ENCODE data around the gene PLCB1.

The PLCB1 gene

DNA sequence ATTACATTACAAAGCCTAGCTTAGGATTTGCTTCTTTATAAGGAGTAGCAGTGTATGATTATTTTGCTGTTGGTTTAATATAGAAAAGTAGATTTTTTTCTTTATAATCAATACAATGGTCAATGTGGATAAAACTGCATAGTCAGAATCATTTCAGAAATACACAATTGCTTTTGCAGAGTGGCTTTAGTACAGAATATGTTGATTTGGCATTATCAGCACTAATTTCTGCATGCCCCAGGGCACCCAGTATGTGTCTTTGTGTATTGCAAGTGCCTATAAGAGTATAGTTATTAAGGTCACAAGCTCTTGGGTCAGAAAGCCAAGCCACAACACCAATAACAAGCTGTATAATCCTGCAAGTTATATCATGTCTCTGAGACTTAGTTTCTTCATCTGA, 258.4 kb downstream of the PLCB1 start:
- Histone ChIP-seq H3K9me3 (ENCODE audit: low read length) (no peaks in the 10 kb centered on the region), H3K4me2 (ENCODE audit: low read length) (no peak overlapping the region), H3K9me2 (ENCODE audit: low read depth, low read length) (no peaks in the 10 kb centered on the region), H4K20me1 (ENCODE audit: insufficient read depth, low read length) (no peaks in the 10 kb centered on the region), H3K9ac (ENCODE audit: low read length) (peak overlapping the region; percentile 32; the same call in 1 of the 2 replicates), H3K36me3 (ENCODE audit: insufficient read depth, low read length) (no peaks in the 10 kb centered on the region), H3K79me2 (ENCODE audit: insufficient read depth, low read length) (no peaks in the 10 kb centered on the region), H3K27ac (ENCODE audit: low read depth, low read length, poor library complexity, severe bottlenecking) (peak overlapping the region; percentile 27), H3K4me1 (ENCODE audit: insufficient read depth, low read length, severe bottlenecking) (peaks cover 56% of the 10 kb centered on the region), H2AFZ (ENCODE audit: low read length) (no peak overlapping the region), H3F3A (ENCODE audit: insufficient read depth, low read length) (no peaks in the 10 kb centered on the region), H3K4me3 (ENCODE audit: low read depth, low read length, poor library complexity, severe bottlenecking) (no peak overlapping the region), H3K27me3 (ENCODE audit: insufficient read depth, low read length) (no peaks in the 10 kb centered on the region)
- TF ChIP-seq, protein P1, sequence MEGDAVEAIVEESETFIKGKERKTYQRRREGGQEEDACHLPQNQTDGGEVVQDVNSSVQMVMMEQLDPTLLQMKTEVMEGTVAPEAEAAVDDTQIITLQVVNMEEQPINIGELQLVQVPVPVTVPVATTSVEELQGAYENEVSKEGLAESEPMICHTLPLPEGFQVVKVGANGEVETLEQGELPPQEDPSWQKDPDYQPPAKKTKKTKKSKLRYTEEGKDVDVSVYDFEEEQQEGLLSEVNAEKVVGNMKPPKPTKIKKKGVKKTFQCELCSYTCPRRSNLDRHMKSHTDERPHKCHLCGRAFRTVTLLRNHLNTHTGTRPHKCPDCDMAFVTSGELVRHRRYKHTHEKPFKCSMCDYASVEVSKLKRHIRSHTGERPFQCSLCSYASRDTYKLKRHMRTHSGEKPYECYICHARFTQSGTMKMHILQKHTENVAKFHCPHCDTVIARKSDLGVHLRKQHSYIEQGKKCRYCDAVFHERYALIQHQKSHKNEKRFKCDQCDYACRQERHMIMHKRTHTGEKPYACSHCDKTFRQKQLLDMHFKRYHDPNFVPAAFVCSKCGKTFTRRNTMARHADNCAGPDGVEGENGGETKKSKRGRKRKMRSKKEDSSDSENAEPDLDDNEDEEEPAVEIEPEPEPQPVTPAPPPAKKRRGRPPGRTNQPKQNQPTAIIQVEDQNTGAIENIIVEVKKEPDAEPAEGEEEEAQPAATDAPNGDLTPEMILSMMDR (IDR thresholded peaks at IDR 0.05; ENCODE audit: low read length), result no peak
- TF ChIP-seq EZH2 (IDR thresholded peaks at IDR 0.05; ENCODE audit: borderline replicate concordance, low read length), result no peak

DNA sequence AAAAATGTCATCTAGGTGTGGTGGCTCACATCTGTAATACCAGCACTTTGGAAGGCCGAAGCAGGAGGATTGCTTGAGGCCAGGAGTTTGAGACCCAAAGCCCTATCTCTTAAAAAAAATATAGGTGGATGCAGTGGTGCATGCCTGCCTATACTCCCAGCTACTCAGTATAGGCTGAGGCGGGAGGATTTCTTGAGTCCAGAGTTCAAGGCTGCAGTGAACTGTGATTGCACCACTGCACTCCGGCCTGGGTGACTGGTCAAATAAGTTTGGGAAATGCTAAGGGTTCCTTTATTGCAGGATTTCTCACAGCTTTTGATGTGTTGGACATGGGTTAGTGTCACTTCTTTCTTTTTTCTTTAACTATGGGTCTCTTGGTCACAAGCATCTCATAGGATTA, 261.3 kb downstream of the PLCB1 start:
- H3K9ac ChIP-seq (ENCODE audit: low read length), result no peak overlapping the region
- H3K79me2 ChIP-seq (ENCODE audit: insufficient read depth, low read length), result no peaks in the 10 kb centered on the region
- H3K9me3 ChIP-seq (ENCODE audit: low read length), result peaks cover 5% of the 10 kb centered on the region; the same call in 1 of the 2 replicates
- H3K27me3 ChIP-seq (ENCODE audit: insufficient read depth, low read length), result no peaks in the 10 kb centered on the region
- TF ChIP-seq, protein P1 (IDR thresholded peaks at IDR 0.05; ENCODE audit: low read length), result no peak
- H3K4me2 ChIP-seq (ENCODE audit: low read length), result no peak overlapping the region
- H3F3A ChIP-seq (ENCODE audit: insufficient read depth, low read length), result no peaks in the 10 kb centered on the region
- no peak overlapping the region for H3K27ac ChIP-seq (ENCODE audit: low read depth, low read length, poor library complexity, severe bottlenecking)
- no peaks in the 10 kb centered on the region for H3K36me3 ChIP-seq (ENCODE audit: insufficient read depth, low read length)
- no peaks in the 10 kb centered on the region for H4K20me1 ChIP-seq (ENCODE audit: insufficient read depth, low read length)
- no peak overlapping the region for H3K4me3 ChIP-seq (ENCODE audit: low read depth, low read length, poor library complexity, severe bottlenecking)
- H3K9me2 ChIP-seq (ENCODE audit: low read depth, low read length), result no peaks in the 10 kb centered on the region
- peaks cover 29% of the 10 kb centered on the region for H3K4me1 ChIP-seq (ENCODE audit: insufficient read depth, low read length, severe bottlenecking)
- H2AFZ ChIP-seq (ENCODE audit: low read length), result no peak overlapping the region

DNA sequence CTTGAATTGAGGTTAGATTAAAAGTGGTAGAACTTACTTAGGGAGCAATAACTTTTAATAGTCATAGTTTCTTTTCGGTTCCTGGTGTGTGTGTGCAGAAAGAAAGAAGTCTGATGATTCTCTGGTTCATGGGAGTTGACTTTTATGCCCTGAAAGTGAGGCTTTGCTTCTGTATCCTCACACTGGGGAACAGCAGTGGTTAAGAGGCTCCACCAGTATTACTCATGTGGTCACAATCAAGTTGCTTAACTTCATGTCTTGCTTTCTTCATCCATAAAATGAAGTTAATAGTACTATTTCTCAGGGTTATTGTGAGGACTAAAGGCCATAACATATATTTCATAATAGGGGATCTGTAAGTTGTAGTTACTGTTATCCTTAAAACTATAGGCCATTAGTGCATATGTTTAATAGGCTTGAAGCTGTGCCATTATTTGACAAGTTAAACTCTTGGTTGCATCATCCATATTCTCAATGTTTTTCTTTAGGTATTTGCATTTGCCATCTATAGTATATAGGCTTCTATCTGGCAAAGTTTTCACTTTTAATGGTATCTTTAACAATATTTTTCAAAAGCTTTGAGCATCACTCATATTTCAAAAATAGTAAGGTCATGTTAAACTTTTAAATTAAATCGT, 262.4 kb downstream of the PLCB1 start:
- no peaks in the 10 kb centered on the region for H3K27me3 ChIP-seq (ENCODE audit: insufficient read depth, low read length)
- peak overlapping the region; percentile 56 for H3K27ac ChIP-seq (ENCODE audit: low read depth, low read length, poor library complexity, severe bottlenecking)
- no peak overlapping the region for H3K9ac ChIP-seq (ENCODE audit: low read length)
- TF ChIP-seq EZH2 (IDR thresholded peaks at IDR 0.05; ENCODE audit: borderline replicate concordance, low read length), result no peak
- TF ChIP-seq, protein P1 (IDR thresholded peaks at IDR 0.05; ENCODE audit: low read length), result no peak
- peaks cover 9% of the 10 kb centered on the region; the same call in 1 of the 2 replicates for H3K9me3 ChIP-seq (ENCODE audit: low read length)
- no peaks in the 10 kb centered on the region for H3F3A ChIP-seq (ENCODE audit: insufficient read depth, low read length)
- no peak overlapping the region for H3K4me3 ChIP-seq (ENCODE audit: low read depth, low read length, poor library complexity, severe bottlenecking)
- H4K20me1 ChIP-seq (ENCODE audit: insufficient read depth, low read length), result no peaks in the 10 kb centered on the region
- peaks cover 35% of the 10 kb centered on the region for H3K4me1 ChIP-seq (ENCODE audit: insufficient read depth, low read length, severe bottlenecking)
- H3K4me2 ChIP-seq (ENCODE audit: low read length), result no peak overlapping the region
- no peaks in the 10 kb centered on the region for H3K79me2 ChIP-seq (ENCODE audit: insufficient read depth, low read length)
- no peaks in the 10 kb centered on the region for H3K36me3 ChIP-seq (ENCODE audit: insufficient read depth, low read length)
- H2AFZ ChIP-seq (ENCODE audit: low read length), result peak overlapping the region; percentile 4; the same call in 1 of the 2 replicates
- H3K9me2 ChIP-seq (ENCODE audit: low read depth, low read length), result no peaks in the 10 kb centered on the region
